Type B pancreatic cell (in vitro differentiated cells): ENCODE results near the gene NELL1. TPM values are rescaled to one million over a fixed set of nuclear protein-coding genes. Genes with fewer than 3 reads are reported as not detected.

Source experiments
- DNase-seq: peaks from one replicate; pipeline ENCODE4 v3.0.0; 2021; ENCODE audit warnings: mixed read lengths; ENCODE audit not compliant: unreplicated experiment; ENCODE audit errors: extremely low spot score
- H3K27ac Mint-ChIP-seq: 2 replicates; pipeline ENCODE4 v1.8.0; 2021; ENCODE audit warnings: mild to moderate bottlenecking, mixed read lengths
- H3K27me3 Mint-ChIP-seq: 2 replicates; pipeline ENCODE4 v1.8.0; 2021; ENCODE audit warnings: mixed read lengths
- H3K36me3 Mint-ChIP-seq: 2 replicates; pipeline ENCODE4 v1.8.0; 2021; ENCODE audit warnings: mixed read lengths
- H3K4me1 Mint-ChIP-seq: one replicate; pipeline ENCODE4 v1.8.0; 2021; ENCODE audit warnings: mixed read lengths; ENCODE audit not compliant: unreplicated experiment
- H3K4me3 Mint-ChIP-seq: 2 replicates; pipeline ENCODE4 v1.8.0; 2021; ENCODE audit warnings: mild to moderate bottlenecking, mixed read lengths
- H3K9me3 Mint-ChIP-seq: 2 replicates; pipeline ENCODE4 v1.8.0; 2021; ENCODE audit warnings: mixed read lengths
- total RNA-seq: library from RNA; stranded (reverse); gene quantifications from 2 replicates; pipeline ENCODE4 v1.2.1, GENCODE V29; 2021; ENCODE audit warnings: low replicate concordance
- TF ChIP-seq, protein P1 (sequence below): fragments of 200-600 bp; sonication (generic); conservative IDR thresholded peaks from 2 replicates; pipeline ENCODE4 v1.5.0; 2021; ENCODE audit warnings: antibody characterized with exemption, mild to moderate bottlenecking

The NELL1 gene
- total RNA-seq, 1 donor from 2014 or later, result 16.9 TPM

- no peak overlapping the region for H3K4me3 Mint-ChIP-seq
- H3K4me1 Mint-ChIP-seq, result no peaks in the 10 kb centered on the region
- TF ChIP-seq, protein P1, sequence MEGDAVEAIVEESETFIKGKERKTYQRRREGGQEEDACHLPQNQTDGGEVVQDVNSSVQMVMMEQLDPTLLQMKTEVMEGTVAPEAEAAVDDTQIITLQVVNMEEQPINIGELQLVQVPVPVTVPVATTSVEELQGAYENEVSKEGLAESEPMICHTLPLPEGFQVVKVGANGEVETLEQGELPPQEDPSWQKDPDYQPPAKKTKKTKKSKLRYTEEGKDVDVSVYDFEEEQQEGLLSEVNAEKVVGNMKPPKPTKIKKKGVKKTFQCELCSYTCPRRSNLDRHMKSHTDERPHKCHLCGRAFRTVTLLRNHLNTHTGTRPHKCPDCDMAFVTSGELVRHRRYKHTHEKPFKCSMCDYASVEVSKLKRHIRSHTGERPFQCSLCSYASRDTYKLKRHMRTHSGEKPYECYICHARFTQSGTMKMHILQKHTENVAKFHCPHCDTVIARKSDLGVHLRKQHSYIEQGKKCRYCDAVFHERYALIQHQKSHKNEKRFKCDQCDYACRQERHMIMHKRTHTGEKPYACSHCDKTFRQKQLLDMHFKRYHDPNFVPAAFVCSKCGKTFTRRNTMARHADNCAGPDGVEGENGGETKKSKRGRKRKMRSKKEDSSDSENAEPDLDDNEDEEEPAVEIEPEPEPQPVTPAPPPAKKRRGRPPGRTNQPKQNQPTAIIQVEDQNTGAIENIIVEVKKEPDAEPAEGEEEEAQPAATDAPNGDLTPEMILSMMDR, result no peak
- H3K9me3 Mint-ChIP-seq, result peaks cover 5% of the 10 kb centered on the region
- H3K27me3 Mint-ChIP-seq, result peaks cover 29% of the 10 kb centered on the region
- no peak overlapping the region for H3K27ac Mint-ChIP-seq
- no peaks in the 10 kb centered on the region for H3K36me3 Mint-ChIP-seq
- DNase-seq, result no peak
These were observed 7.5 kb upstream of the NELL1 start for GRCh38 chr11:20661850-20662249.

- peaks cover 80% of the 10 kb centered on the region for H3K27me3 Mint-ChIP-seq
- no peak for DNase-seq
- H3K27ac Mint-ChIP-seq, result no peak overlapping the region
- peaks cover 10% of the 10 kb centered on the region for H3K9me3 Mint-ChIP-seq
- TF ChIP-seq, protein P1, result no peak
- peaks cover 25% of the 10 kb centered on the region for H3K4me1 Mint-ChIP-seq
- no peaks in the 10 kb centered on the region for H3K36me3 Mint-ChIP-seq
- peak overlapping the region; percentile 82 for H3K4me3 Mint-ChIP-seq
These were observed 1.1 kb upstream of the NELL1 start for GRCh38 chr11:20668131-20668809.

DNA sequence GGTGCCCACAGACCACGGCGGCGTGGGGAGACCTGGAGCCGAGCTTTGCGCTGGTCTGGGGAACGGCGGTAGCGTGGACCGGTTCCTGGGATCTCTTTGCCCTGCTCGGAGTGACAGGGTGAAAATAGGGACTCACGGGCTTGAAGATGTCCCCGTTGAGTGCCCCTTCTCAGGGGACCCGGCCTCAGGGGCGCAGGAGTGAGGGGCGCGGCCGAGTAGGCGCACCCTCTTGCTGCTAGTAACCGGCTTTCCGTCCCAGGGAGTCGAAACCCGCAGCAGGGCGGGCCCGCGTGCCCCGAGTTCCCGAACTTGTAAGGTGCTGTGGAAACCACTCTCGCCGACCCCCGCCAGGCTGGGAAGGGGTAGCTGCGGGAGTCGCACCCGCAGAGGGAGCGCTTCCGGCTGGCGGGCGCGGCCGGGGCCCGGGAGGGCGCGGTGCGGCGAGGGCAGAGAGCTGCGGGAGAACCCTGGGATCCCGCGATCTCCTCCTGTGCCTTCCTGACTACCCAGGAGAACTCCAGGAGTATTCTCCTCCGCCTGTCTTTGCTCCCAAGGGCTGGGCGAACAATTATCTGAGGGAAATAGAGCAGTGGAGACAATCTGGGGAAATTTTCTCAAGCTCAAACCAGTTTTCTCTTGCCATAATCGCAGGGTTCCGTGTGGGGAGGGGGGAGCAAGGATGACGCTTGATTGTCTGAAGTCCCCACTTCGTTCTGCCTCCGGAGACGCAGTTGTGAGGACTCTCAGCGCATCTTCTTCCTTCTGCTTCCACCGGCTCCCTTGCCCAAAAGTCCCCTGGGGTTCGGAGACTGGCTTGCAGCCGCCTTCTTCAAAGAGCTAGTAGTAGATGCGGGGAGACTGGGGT is 666 bp downstream of the NELL1 start:
- DNase-seq, result no peak
- Mint-ChIP-seq H3K27ac (no peak overlapping the region), H3K36me3 (no peaks in the 10 kb centered on the region), H3K4me1 (peaks cover 25% of the 10 kb centered on the region), H3K4me3 (peak overlapping the region; percentile 89), H3K27me3 (peaks cover 86% of the 10 kb centered on the region), H3K9me3 (peaks cover 10% of the 10 kb centered on the region)
- TF ChIP-seq, protein P1, result no peak

- H3K9me3 Mint-ChIP-seq, result peaks cover 10% of the 10 kb centered on the region
- peak overlapping the region; percentile 81 for H3K4me3 Mint-ChIP-seq
- no peak overlapping the region for H3K27ac Mint-ChIP-seq
- H3K36me3 Mint-ChIP-seq, result no peaks in the 10 kb centered on the region
- peaks cover 77% of the 10 kb centered on the region for H3K27me3 Mint-ChIP-seq
- no peak for DNase-seq
- TF ChIP-seq, protein P1, result no peak
- peaks cover 25% of the 10 kb centered on the region for H3K4me1 Mint-ChIP-seq
These were observed 1.6 kb downstream of the NELL1 start for GRCh38 chr11:20670932-20671403.

GRCh38 chr11:20671856-20672546 is 2.6 kb downstream of the NELL1 start:
- Mint-ChIP-seq H3K27me3 (peaks cover 68% of the 10 kb centered on the region), H3K4me1 (peaks cover 25% of the 10 kb centered on the region), H3K36me3 (no peaks in the 10 kb centered on the region), H3K9me3 (peaks cover 3% of the 10 kb centered on the region), H3K27ac (no peak overlapping the region), H3K4me3 (peak overlapping the region; percentile 81)
- DNase-seq, result no peak
- TF ChIP-seq, protein P1, result peak; percentile 52
